OCI-LY7 (cell line): ENCODE measurements around the gene PKIB.

ENCODE experiments used
- CTCF ChIP-seq: fragments of 200-600 bp; sonication (generic); conservative IDR thresholded peaks from 2 replicates; pipeline ENCODE4 v1.5.1; 2014; ENCODE audit warnings: mild to moderate bottlenecking, antibody characterized with exemption, low read length, moderate library complexity, mixed read lengths
- EZH2phosphoT487 ChIP-seq: fragments of 200-600 bp; sonication (generic); IDR thresholded peaks from 2 replicates; pipeline ENCODE4 v1.6.1; 2018; ENCODE audit warnings: low read depth, borderline replicate concordance, mild to moderate bottlenecking, mixed run types, antibody characterized with exemption, low read length, moderate library complexity, mixed read lengths

- TF ChIP-seq CTCF, result no peak
- TF ChIP-seq EZH2phosphoT487, result no peak
Observed at GRCh38 chr6:122622479-122622878, 12.3 kb downstream of the PKIB start.
